SU-DHL-6 (cell line): Measurements from ENCODE around the gene CHCHD3.

ENCODE experiments used
- H2AFZ ChIP-seq: fragments of 200-600 bp; sonication (generic); 2 replicates; pipeline ENCODE4 v1.6.1; 2014; ENCODE audit warnings: low read depth, mild to moderate bottlenecking, moderate library complexity, mixed read lengths, antibody characterized with exemption, low read length; ENCODE audit not compliant: severe bottlenecking
- H3F3A ChIP-seq: fragments of 200-600 bp; shearing (Covaris generic); 2 replicates; pipeline ENCODE4 v1.6.0; 2016; ENCODE audit warnings: antibody characterized with exemption, mild to moderate bottlenecking; ENCODE audit not compliant: insufficient read depth
- H3K27ac ChIP-seq: fragments of 200-600 bp; sonication (generic); 2 replicates; pipeline ENCODE4 v1.5.1; 2016; ENCODE audit warnings: low read depth, mild to moderate bottlenecking, low read length, moderate library complexity, mixed read lengths
- H3K27me3 ChIP-seq: fragments of 200-600 bp; sonication (generic), shearing (Covaris generic); 2 replicates; pipeline ENCODE4 v1.6.0; 2014; ENCODE audit warnings: mild to moderate bottlenecking, low read length
- H3K36me3 ChIP-seq: fragments of 200-600 bp; sonication (generic); 2 replicates; pipeline ENCODE4 v1.6.1; 2014; ENCODE audit warnings: mild to moderate bottlenecking, low read length, mixed read lengths
- H3K4me2 ChIP-seq: fragments of 300-600, 200-600 bp; shearing (Covaris generic), sonication (generic); 2 replicates; pipeline ENCODE4 v1.6.0; 2014; ENCODE audit warnings: low read length, low read depth, mild to moderate bottlenecking; ENCODE audit not compliant: poor library complexity, severe bottlenecking
- H3K4me3 ChIP-seq: fragments of 200-600 bp; sonication (generic); 2 replicates; pipeline ENCODE4 v1.5.1; 2014; ENCODE audit warnings: antibody characterized with exemption, low read length, mild to moderate bottlenecking, mixed read lengths; ENCODE audit not compliant: insufficient read depth, poor library complexity, severe bottlenecking
- H3K79me2 ChIP-seq: fragments of 200-600 bp; sonication (generic); 2 replicates; pipeline ENCODE4 v1.6.1; 2014; ENCODE audit warnings: mild to moderate bottlenecking, low read length, moderate library complexity; ENCODE audit not compliant: insufficient read depth
- H3K9ac ChIP-seq: fragments of 200-600 bp; sonication (generic); 2 replicates; pipeline ENCODE4 v1.7.0; 2014; ENCODE audit warnings: mild to moderate bottlenecking, low read length
- H3K9me2 ChIP-seq: fragments of 200-600 bp; sonication (generic); replicated peaks from 2 replicates; pipeline ENCODE4 v1.6.1; 2014; ENCODE audit warnings: low read length; ENCODE audit not compliant: insufficient read depth
- H3K9me3 ChIP-seq: fragments of 200-600 bp; sonication (generic); 2 replicates; pipeline ENCODE4 v1.6.1; 2014; ENCODE audit warnings: low read length, mixed read lengths; ENCODE audit not compliant: insufficient read depth
- H4K20me1 ChIP-seq: fragments of 200-600 bp; sonication (generic); 2 replicates; pipeline ENCODE4 v1.6.1; 2014; ENCODE audit warnings: low read depth, mild to moderate bottlenecking, antibody characterized with exemption, low read length, moderate library complexity, mixed read lengths
- EZH2phosphoT487 ChIP-seq: fragments of 200-600 bp; sonication (generic), shearing (Covaris generic); conservative IDR thresholded peaks from 2 replicates; pipeline ENCODE4 v1.6.1; 2018; ENCODE audit warnings: mild to moderate bottlenecking, antibody characterized with exemption, low read length, moderate library complexity, mixed read lengths
- TF ChIP-seq, protein P1 (sequence below): fragments of 200-600 bp; sonication (generic); IDR thresholded peaks from one replicate; pipeline ENCODE4 v1.5.1; 2017; ENCODE audit warnings: antibody characterized with exemption, mild to moderate bottlenecking, low read length, moderate library complexity; ENCODE audit not compliant: insufficient read depth, poor library complexity, severe bottlenecking

CHCHD3 gene

DNA sequence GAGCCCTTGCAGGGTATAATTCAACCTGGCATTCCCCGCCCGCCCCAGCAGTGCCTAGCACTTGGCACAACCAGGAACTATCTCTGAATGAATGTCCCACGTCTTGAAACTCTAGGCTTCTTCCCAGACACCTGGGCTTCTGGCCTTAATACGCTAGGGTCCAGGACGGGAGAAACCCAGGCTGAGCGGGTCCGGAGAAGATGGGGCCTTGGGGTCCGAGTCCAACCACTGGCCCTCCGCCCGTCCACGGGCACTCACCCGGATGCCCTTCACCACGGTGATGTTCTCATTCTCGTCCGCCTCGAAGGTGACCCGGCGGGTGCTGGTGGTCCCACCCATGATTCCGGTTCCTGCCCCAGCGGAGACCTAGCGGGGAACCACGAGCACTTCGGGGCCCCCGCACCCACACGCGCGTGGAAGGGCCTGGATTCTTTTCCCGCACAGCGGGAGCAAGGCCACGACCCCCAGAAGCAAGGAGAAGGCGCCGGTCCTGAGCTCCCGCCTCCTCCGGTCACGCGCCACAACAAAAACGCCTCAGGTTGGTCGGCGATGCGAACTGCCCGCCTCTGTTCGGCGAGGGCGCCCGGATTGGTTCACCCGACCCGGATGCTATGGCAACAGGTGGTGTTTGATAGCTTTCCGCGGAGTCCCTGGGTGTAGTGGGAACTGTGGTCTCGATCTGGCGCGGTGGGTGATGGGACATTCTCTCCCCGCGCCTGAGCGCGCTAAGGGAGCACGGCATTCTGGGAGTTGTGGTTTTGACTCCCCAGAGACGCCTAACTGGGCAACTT is at the start of gene CHCHD3:
Gene CHCHD3, minus strand, starts transcription at position 492 of the 791 bp plus-strand sequence. Its CDS starts 153 bp downstream, at position 339.
- H3K79me2 ChIP-seq = peaks cover 51% of the 10 kb centered on the region

DNA sequence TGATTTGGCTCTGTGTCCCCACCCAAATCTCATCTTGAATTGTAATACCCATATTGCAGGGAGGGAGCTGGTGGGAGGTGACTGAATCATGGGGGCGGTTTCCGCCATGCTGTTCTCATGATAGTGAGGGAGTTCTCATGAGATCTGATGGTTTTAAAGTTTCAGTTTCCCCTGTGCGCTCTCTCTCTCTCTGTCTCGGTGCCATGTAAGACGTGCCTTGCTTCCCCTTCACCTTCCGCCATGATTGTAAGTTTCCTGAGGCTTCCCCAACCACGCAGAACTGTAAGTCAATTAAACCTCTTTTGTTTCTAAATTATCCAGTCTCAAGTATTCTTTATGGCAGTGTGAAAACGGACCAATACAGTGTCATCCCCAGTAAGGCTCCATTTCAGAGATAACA is 48.3 kb upstream of the CHCHD3 start:
- H3K79me2 ChIP-seq = no peaks in the 10 kb centered on the region
- H3K9me3 ChIP-seq = no peaks in the 10 kb centered on the region
- H3K9ac ChIP-seq = no peak overlapping the region
- H3K4me2 ChIP-seq = no peak overlapping the region
- H3K9me2 ChIP-seq = no peaks in the 10 kb centered on the region
- no peaks in the 10 kb centered on the region for H3K27me3 ChIP-seq
- no peak overlapping the region for H3K4me3 ChIP-seq
- no peak overlapping the region for H2AFZ ChIP-seq
- H3K36me3 ChIP-seq = no peaks in the 10 kb centered on the region
- no peaks in the 10 kb centered on the region for H3F3A ChIP-seq
- H4K20me1 ChIP-seq = no peaks in the 10 kb centered on the region
- TF ChIP-seq, protein P1, sequence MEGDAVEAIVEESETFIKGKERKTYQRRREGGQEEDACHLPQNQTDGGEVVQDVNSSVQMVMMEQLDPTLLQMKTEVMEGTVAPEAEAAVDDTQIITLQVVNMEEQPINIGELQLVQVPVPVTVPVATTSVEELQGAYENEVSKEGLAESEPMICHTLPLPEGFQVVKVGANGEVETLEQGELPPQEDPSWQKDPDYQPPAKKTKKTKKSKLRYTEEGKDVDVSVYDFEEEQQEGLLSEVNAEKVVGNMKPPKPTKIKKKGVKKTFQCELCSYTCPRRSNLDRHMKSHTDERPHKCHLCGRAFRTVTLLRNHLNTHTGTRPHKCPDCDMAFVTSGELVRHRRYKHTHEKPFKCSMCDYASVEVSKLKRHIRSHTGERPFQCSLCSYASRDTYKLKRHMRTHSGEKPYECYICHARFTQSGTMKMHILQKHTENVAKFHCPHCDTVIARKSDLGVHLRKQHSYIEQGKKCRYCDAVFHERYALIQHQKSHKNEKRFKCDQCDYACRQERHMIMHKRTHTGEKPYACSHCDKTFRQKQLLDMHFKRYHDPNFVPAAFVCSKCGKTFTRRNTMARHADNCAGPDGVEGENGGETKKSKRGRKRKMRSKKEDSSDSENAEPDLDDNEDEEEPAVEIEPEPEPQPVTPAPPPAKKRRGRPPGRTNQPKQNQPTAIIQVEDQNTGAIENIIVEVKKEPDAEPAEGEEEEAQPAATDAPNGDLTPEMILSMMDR = no peak
- no peak overlapping the region for H3K27ac ChIP-seq

More for the DNA sequence above, at the start of gene CHCHD3:
- peak within 1 kb of the TSS; percentile 35 for H3K27ac ChIP-seq
- H3K9ac ChIP-seq = peak within 1 kb of the TSS; percentile 84
- no peaks in the 10 kb centered on the region for H3K9me2 ChIP-seq
- H3K9me3 ChIP-seq = no peaks in the 10 kb centered on the region
- H3K4me2 ChIP-seq = peak within 1 kb of the TSS; percentile 100
- peak within 1 kb of the TSS; percentile 97 for H2AFZ ChIP-seq
- TF ChIP-seq EZH2phosphoT487 = no peak
- TF ChIP-seq, protein P1 = no peak
- H3K27me3 ChIP-seq = no peaks in the 10 kb centered on the region
- H3K4me3 ChIP-seq = peak within 1 kb of the TSS; percentile 91
- H4K20me1 ChIP-seq = peaks cover 24% of the 10 kb centered on the region
- H3K36me3 ChIP-seq = 0 out of 2 replicates have a peak, but pooled peaks cover 5% of the 10 kb centered on the region
- H3F3A ChIP-seq = no peaks in the 10 kb centered on the region

DNA sequence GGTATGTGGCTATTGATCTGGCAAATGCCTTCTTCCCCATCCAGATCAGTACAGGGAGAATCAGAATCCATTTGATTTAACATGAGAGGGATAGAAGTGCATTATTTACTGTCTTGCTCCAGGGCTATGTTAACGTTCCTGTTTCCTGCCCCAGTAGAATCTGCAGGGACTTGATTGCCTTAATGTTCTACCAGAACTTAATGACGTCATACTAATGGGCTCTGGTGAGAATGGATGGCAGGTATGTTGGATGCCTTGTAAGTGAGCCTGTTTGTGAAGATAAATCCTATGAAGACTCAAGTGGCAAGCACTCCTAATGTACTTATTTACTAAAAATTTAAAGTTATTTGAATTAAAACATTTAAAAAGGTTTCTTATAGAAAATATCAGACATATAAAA is 44.5 kb upstream of the CHCHD3 start:
- no peaks in the 10 kb centered on the region for H3K9me2 ChIP-seq
- no peaks in the 10 kb centered on the region for H3F3A ChIP-seq
- no peaks in the 10 kb centered on the region for H3K36me3 ChIP-seq
- no peak overlapping the region for H3K4me3 ChIP-seq
- no peak overlapping the region for H3K4me2 ChIP-seq
- no peak overlapping the region for H2AFZ ChIP-seq
- TF ChIP-seq, protein P1 = no peak
- TF ChIP-seq EZH2phosphoT487 = no peak
- H3K27ac ChIP-seq = no peak overlapping the region
- no peaks in the 10 kb centered on the region for H3K27me3 ChIP-seq
- no peaks in the 10 kb centered on the region for H3K9me3 ChIP-seq
- no peak overlapping the region for H3K9ac ChIP-seq
- no peaks in the 10 kb centered on the region for H3K79me2 ChIP-seq
- H4K20me1 ChIP-seq = no peaks in the 10 kb centered on the region
